IMR-90 (cell line): ENCODE data around the gene APOE. TPM values are rescaled to one million over a fixed set of nuclear protein-coding genes. Genes with fewer than 3 reads are reported as not detected.

Experiments
- ATAC-seq: fragments of 200-7000 bp; cut with Tn5 transposase; 2 replicates; pipeline ENCODE4 v1.9.1; 2020; ENCODE audit warnings: low read depth, mild to moderate bottlenecking, moderate library complexity
- BruUV-seq: library from RNA; stranded (reverse); fragments of 400-500 nt; replicated peaks from 2 replicates; lab custom pipeline; 2021; lab: Mats Ljungman, UMichigan
- CTCF ChIA-PET: fragments of 300-600 bp; formaldehyde crosslinking; extraction: SDS; loops from one replicate; lab custom pipeline; 2021; ENCODE audit warnings: antibody characterized with exemption; lab: Yijun Ruan, JAX
- POLR2A ChIA-PET: fragments of 300-600 bp; sonication (Branson Sonifier 250); formaldehyde crosslinking; loops from one replicate; lab custom pipeline; 2022; ENCODE audit warnings: antibody characterized with exemption; ENCODE audit not compliant: unreplicated experiment; lab: Charles Lee
- DNase-seq: peaks from one replicate; pipeline ENCODE4 v3.0.0; 2013
- H2AFZ ChIP-seq: replicated peaks from 2 replicates; pipeline ENCODE3; 2013; ENCODE audit warnings: low read length, mild to moderate bottlenecking; ENCODE audit not compliant: poor library complexity
- H2AK5ac ChIP-seq: 2 replicates; pipeline ENCODE4 v1.6.1; 2013; ENCODE audit warnings: low read depth, low read length, inconsistent platforms
- H2AK9ac ChIP-seq: replicated peaks from 2 replicates; pipeline ENCODE3; 2013; ENCODE audit warnings: mild to moderate bottlenecking, low read depth, low read length, moderate library complexity; ENCODE audit not compliant: poor library complexity
- H2BK120ac ChIP-seq: 2 replicates; pipeline ENCODE4 v1.6.1; 2013; ENCODE audit warnings: low read depth, low read length, inconsistent platforms
- H2BK15ac ChIP-seq: 3 replicates; pipeline ENCODE4 v1.6.1; 2013; ENCODE audit warnings: low read depth, low read length, inconsistent platforms
- H2BK20ac ChIP-seq: 2 replicates; pipeline ENCODE4 v1.6.1; 2013; ENCODE audit warnings: low read depth, mild to moderate bottlenecking, inconsistent platforms, low read length, moderate library complexity
- H2BK5ac ChIP-seq: 2 replicates; pipeline ENCODE4 v1.6.1; 2013; ENCODE audit warnings: mild to moderate bottlenecking, low read depth, low read length, inconsistent platforms; ENCODE audit not compliant: poor library complexity, severe bottlenecking
- H3K14ac ChIP-seq: replicated peaks from 2 replicates; pipeline ENCODE4 v1.6.1; 2013; ENCODE audit warnings: low read depth, low read length, inconsistent platforms
- H3K18ac ChIP-seq: 2 replicates; pipeline ENCODE4 v1.6.1; 2013; ENCODE audit warnings: low read depth, low read length, control low read depth
- H3K23ac ChIP-seq: 2 replicates; pipeline ENCODE4 v1.6.1; 2013; ENCODE audit warnings: low read depth, low read length, inconsistent platforms
- H3K27ac ChIP-seq: 2 replicates; pipeline ENCODE4 v1.5.1; 2013; ENCODE audit warnings: mild to moderate bottlenecking, control low read depth, low read length; ENCODE audit not compliant: insufficient read depth
- H3K27me3 ChIP-seq: 2 replicates; pipeline ENCODE4 v1.6.1; 2013; ENCODE audit warnings: low read length; ENCODE audit not compliant: control insufficient read depth, insufficient read depth
- H3K36me3 ChIP-seq: 2 replicates; pipeline ENCODE4 v1.6.1; 2013; ENCODE audit warnings: low read length, mixed read lengths; ENCODE audit not compliant: control insufficient read depth, insufficient read depth
- H3K4ac ChIP-seq: 2 replicates; pipeline ENCODE4 v1.6.1; 2013; ENCODE audit warnings: low read depth, low read length, inconsistent platforms
- H3K4me1 ChIP-seq: 2 replicates; pipeline ENCODE4 v1.6.1; 2013; ENCODE audit warnings: low read length, mixed read lengths; ENCODE audit not compliant: control insufficient read depth, insufficient read depth
- H3K4me2 ChIP-seq: 2 replicates; pipeline ENCODE4 v1.6.1; 2013; ENCODE audit warnings: low read depth, mild to moderate bottlenecking, control low read depth, low read length, moderate library complexity
- H3K4me3 ChIP-seq: 2 replicates; pipeline ENCODE4 v1.5.1; 2013; ENCODE audit warnings: low read depth, mild to moderate bottlenecking, control low read depth, low read length, moderate library complexity; ENCODE audit not compliant: insufficient read depth
- H3K56ac ChIP-seq: 2 replicates; pipeline ENCODE4 v1.6.1; 2013; ENCODE audit warnings: low read length, inconsistent platforms; ENCODE audit not compliant: insufficient read depth; ENCODE audit errors: extremely low read depth
- H3K79me1 ChIP-seq, 2 experiments: 2 replicates each; pipeline ENCODE4 v1.6.1; 2013; ENCODE audit warnings: low read length in 2 of 2, inconsistent platforms in 1 of 2, low read depth in 1 of 2
- H3K9ac ChIP-seq: 2 replicates; pipeline ENCODE4 v1.6.1; 2013; ENCODE audit warnings: low read depth, low read length, control low read depth
- H3K9me1 ChIP-seq: 2 replicates; pipeline ENCODE4 v1.6.1; 2013; ENCODE audit warnings: low read length, inconsistent platforms; ENCODE audit not compliant: insufficient read depth
- H3K9me3 ChIP-seq: 2 replicates; pipeline ENCODE4 v1.6.1; 2013; ENCODE audit warnings: low read length; ENCODE audit not compliant: control insufficient read depth, insufficient read depth
- H4K20me1 ChIP-seq: 2 replicates; pipeline ENCODE4 v1.6.1; 2013; ENCODE audit warnings: low read length, inconsistent platforms; ENCODE audit not compliant: insufficient read depth
- H4K5ac ChIP-seq: 2 replicates; pipeline ENCODE4 v1.6.1; 2013; ENCODE audit warnings: mild to moderate bottlenecking, low read depth, low read length, control low read depth
- H4K8ac ChIP-seq, 2 experiments: 2 replicates each; pipeline ENCODE4 v1.6.1; 2013; ENCODE audit warnings: low read depth in 2 of 2, low read length in 2 of 2, control low read depth in 1 of 2, inconsistent platforms in 1 of 2
- H4K91ac ChIP-seq: 2 replicates; pipeline ENCODE4 v1.6.1; 2013; ENCODE audit warnings: low read depth, low read length, inconsistent platforms; ENCODE audit not compliant: insufficient read depth
- BHLHE40 ChIP-seq: fragments of 150-350 bp; IDR thresholded peaks from 2 replicates; pipeline ENCODE4 v1.6.1; 2016; ENCODE audit warnings: mild to moderate bottlenecking, low read depth, low read length
- CEBPB ChIP-seq: IDR thresholded peaks from 2 replicates; pipeline ENCODE4 v1.6.1; 2012; ENCODE audit warnings: low read depth, low read length, improper control_type of control experiment
- CHD1 ChIP-seq: IDR thresholded peaks from 2 replicates; pipeline ENCODE4 v1.6.1; 2012; ENCODE audit warnings: low read depth, low read length, improper control_type of control experiment
- FOS ChIP-seq: fragments of 150-350 bp; IDR thresholded peaks from 2 replicates; pipeline ENCODE4 v1.6.1; 2016; ENCODE audit warnings: low read depth, low read length
- MAFK ChIP-seq: IDR thresholded peaks from 2 replicates; pipeline ENCODE4 v1.6.1; 2012; ENCODE audit warnings: low read depth, low read length, improper control_type of control experiment
- MAZ ChIP-seq: IDR thresholded peaks from 2 replicates; pipeline ENCODE4 v1.6.1; 2012; ENCODE audit warnings: low read depth, mild to moderate bottlenecking, low read length, improper control_type of control experiment, moderate library complexity, borderline replicate concordance
- MXI1 ChIP-seq: IDR thresholded peaks from 2 replicates; pipeline ENCODE4 v1.6.1; 2012; ENCODE audit warnings: low read depth, mild to moderate bottlenecking, low read length, moderate library complexity, borderline replicate concordance
- POLR2A ChIP-seq: IDR thresholded peaks from 2 replicates; pipeline ENCODE4 v1.6.1; 2012; ENCODE audit warnings: mild to moderate bottlenecking, low read depth, low read length
- RAD21 ChIP-seq: IDR thresholded peaks from 2 replicates; pipeline ENCODE4 v1.6.1; 2012; ENCODE audit warnings: low read length, improper control_type of control experiment
- RCOR1 ChIP-seq: IDR thresholded peaks from 2 replicates; pipeline ENCODE4 v1.6.1; 2012; ENCODE audit warnings: mild to moderate bottlenecking, low read length, improper control_type of control experiment; ENCODE audit not compliant: insufficient replicate concordance
- RFX5 ChIP-seq: IDR thresholded peaks from 2 replicates; pipeline ENCODE4 v1.8.0; 2012; ENCODE audit warnings: low read depth, mild to moderate bottlenecking, low read length, moderate library complexity
- SMC3 ChIP-seq: fragments of 150-350 bp; IDR thresholded peaks from 2 replicates; pipeline ENCODE4 v1.6.1; 2016; ENCODE audit warnings: low read depth, mild to moderate bottlenecking, antibody characterized with exemption, low read length, moderate library complexity
- WGBS, 2 experiments: methylation state at CpG; one replicate each; pipeline versions ENCODE4 v1.1.5 to v1.1.7; 2013; ENCODE audit warnings: missing lambda C conversion rate in 2 of 2; ENCODE audit not compliant: insufficient read length in 1 of 2; ENCODE audit errors: extremely low coverage in 2 of 2; 5-methylcytosine and 5-hydroxymethylcytosine counted together
- dilution Hi-C: fragments of 300-500 bp; cut with HindIII; formaldehyde crosslinking; loops from one replicate; pipeline ENCODE4 v1.14.3; 2018; ENCODE audit warnings: low sequenced_read_pairs; ENCODE audit not compliant: unreplicated experiment
- in situ Hi-C: fragments of 300-500 bp; cut with MboI; formaldehyde crosslinking; loops from 3 replicates; pipeline ENCODE4 v1.14.3; 2019; ENCODE audit warnings: low sequenced_read_pairs, inconsistent platforms, mixed read lengths
- intact Hi-C: fragments of 100-400 bp; cut with micrococcal nuclease; formaldehyde crosslinking; loops from 2 replicates; pipeline ENCODE4 v1.10.0; 2022
- polyA plus RNA-seq, 3 experiments: library from polyadenylated mRNA; depleted of rRNA; stranded (reverse); fragments of >200 nt; gene quantifications; 2 replicates each; pipeline ENCODE4 v1.2.3, GENCODE V29; 2012; ENCODE audit warnings: low replicate concordance in 1 of 3
- total RNA-seq: library from RNA; depleted of rRNA; stranded (reverse); fragments of >200 nt; gene quantifications from 2 replicates; pipeline ENCODE4 v1.2.3, GENCODE V29; 2012
- TF ChIP-seq, protein P1 (sequence below): conservative IDR thresholded peaks from 2 replicates; pipeline ENCODE4 v1.5.1; 2012; ENCODE audit warnings: mild to moderate bottlenecking, low read depth, low read length, improper control_type of control experiment
- TF ChIP-seq, protein P2 (sequence below): fragments of 150-350 bp; IDR thresholded peaks from 2 replicates; pipeline ENCODE4 v1.6.1; 2016; ENCODE audit warnings: low read depth, mild to moderate bottlenecking, low read length, moderate library complexity, borderline replicate concordance

The APOE gene
- total and polyA plus RNA-seq, 2 of the 4 experiments (the other 2 are of a cell fraction), result 0.18 to 2.0 TPM

DNA sequence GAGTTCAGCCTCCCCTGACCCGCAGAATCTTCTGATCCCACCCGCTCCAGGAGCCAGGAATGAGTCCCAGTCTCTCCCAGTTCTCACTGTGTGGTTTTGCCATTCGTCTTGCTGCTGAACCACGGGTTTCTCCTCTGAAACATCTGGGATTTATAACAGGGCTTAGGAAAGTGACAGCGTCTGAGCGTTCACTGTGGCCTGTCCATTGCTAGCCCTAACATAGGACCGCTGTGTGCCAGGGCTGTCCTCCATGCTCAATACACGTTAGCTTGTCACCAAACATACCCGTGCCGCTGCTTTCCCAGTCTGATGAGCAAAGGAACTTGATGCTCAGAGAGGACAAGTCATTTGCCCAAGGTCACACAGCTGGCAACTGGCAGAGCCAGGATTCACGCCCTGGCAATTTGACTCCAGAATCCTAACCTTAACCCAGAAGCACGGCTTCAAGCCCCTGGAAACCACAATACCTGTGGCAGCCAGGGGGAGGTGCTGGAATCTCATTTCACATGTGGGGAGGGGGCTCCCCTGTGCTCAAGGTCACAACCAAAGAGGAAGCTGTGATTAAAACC, 1.1 kb upstream of the APOE start:
- no peak overlapping the region for H4K8ac ChIP-seq
- dilution Hi-C loops (no loop called here), intact Hi-C loops (no loop called here), in situ Hi-C loops (no loop called here)
- ATAC-seq, result no peak
- no peak overlapping the region for H3K23ac ChIP-seq
- no peak overlapping the region for H3K4ac ChIP-seq
- no peak overlapping the region for H3K4me2 ChIP-seq
- no TSS peak for BruUV-seq
- ChIA-PET CTCF (interaction anchor here (0.8 to 1.6 kb wide), 2 partner anchors 47 to 50 kb away, joined by 3 to 10 read pairs; no protein-coding TSS in a partner anchor), POLR2A (no interaction called here)
- no peak for DNase-seq
- TF ChIP-seq MAFK (no peak), RAD21 (no peak), CEBPB (no peak), MAZ (no peak), RFX5 (no peak), CHD1 (no peak), MXI1 (no peak), RCOR1 (no peak), FOS (no peak), SMC3 (no peak), POLR2A (no peak), BHLHE40 (no peak)
- TF ChIP-seq, protein P1, sequence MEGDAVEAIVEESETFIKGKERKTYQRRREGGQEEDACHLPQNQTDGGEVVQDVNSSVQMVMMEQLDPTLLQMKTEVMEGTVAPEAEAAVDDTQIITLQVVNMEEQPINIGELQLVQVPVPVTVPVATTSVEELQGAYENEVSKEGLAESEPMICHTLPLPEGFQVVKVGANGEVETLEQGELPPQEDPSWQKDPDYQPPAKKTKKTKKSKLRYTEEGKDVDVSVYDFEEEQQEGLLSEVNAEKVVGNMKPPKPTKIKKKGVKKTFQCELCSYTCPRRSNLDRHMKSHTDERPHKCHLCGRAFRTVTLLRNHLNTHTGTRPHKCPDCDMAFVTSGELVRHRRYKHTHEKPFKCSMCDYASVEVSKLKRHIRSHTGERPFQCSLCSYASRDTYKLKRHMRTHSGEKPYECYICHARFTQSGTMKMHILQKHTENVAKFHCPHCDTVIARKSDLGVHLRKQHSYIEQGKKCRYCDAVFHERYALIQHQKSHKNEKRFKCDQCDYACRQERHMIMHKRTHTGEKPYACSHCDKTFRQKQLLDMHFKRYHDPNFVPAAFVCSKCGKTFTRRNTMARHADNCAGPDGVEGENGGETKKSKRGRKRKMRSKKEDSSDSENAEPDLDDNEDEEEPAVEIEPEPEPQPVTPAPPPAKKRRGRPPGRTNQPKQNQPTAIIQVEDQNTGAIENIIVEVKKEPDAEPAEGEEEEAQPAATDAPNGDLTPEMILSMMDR, result no peak
- TF ChIP-seq, protein P2, sequence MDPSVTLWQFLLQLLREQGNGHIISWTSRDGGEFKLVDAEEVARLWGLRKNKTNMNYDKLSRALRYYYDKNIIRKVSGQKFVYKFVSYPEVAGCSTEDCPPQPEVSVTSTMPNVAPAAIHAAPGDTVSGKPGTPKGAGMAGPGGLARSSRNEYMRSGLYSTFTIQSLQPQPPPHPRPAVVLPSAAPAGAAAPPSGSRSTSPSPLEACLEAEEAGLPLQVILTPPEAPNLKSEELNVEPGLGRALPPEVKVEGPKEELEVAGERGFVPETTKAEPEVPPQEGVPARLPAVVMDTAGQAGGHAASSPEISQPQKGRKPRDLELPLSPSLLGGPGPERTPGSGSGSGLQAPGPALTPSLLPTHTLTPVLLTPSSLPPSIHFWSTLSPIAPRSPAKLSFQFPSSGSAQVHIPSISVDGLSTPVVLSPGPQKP, result no peak
- no peak overlapping the region for H2BK20ac ChIP-seq
- H4K91ac ChIP-seq, result no peak overlapping the region
- no peak overlapping the region for H3K9ac ChIP-seq
- no peak overlapping the region for H3K27ac ChIP-seq
- H4K5ac ChIP-seq, result no peak overlapping the region
- no peak overlapping the region for H2BK120ac ChIP-seq
- H2AK5ac ChIP-seq, result 0 out of 2 replicates have a peak overlapping the region, but pooled peaks have one; percentile 4
- peaks cover 8% of the 10 kb centered on the region for H3K27me3 ChIP-seq
- peaks cover 4% of the 10 kb centered on the region; the same call in 1 of the 2 replicates for H4K20me1 ChIP-seq
- peaks cover 22% of the 10 kb centered on the region for H3K36me3 ChIP-seq
- H3K9me3 ChIP-seq, result no peaks in the 10 kb centered on the region
- H2BK15ac ChIP-seq, result no peak overlapping the region
- no peak overlapping the region for H2AFZ ChIP-seq
- no peaks in the 10 kb centered on the region; a peak in 2 of 4 replicates for H3K79me1 ChIP-seq
- H3K4me1 ChIP-seq, result peaks cover 3% of the 10 kb centered on the region; the same call in 1 of the 2 replicates
- no peak overlapping the region for H3K4me3 ChIP-seq
- WGBS, 2 experiments, result 71% methylated on average over 10 of the region's 12 CpGs; no CpG with 5 or more reads in 1 of the 2 experiments
- H2AK9ac ChIP-seq, result no peak overlapping the region
- no peak overlapping the region for H3K14ac ChIP-seq
- no peak overlapping the region for H3K18ac ChIP-seq
- no peak overlapping the region for H3K56ac ChIP-seq
- no peaks in the 10 kb centered on the region for H3K9me1 ChIP-seq
- no peak overlapping the region for H2BK5ac ChIP-seq
